Measurements from ENCODE around the gene CDC14A.

CDC14A gene

GRCh38 chr1:100482748-100483147 lies 130.4 kb downstream of the CDC14A start:
- no peak for DNase-seq (ENCODE audit: low read depth in 2 of 2)

- DNase-seq (ENCODE audit: low read depth in 2 of 2): no peak
Measured at GRCh38 chr1:100483230-100483629, 130.9 kb downstream of the CDC14A start.

GRCh38 chr1:100485855-100486258 lies 133.6 kb downstream of the CDC14A start:
- DNase-seq (ENCODE audit: low read depth in 2 of 2): no peak

- no peak for DNase-seq (ENCODE audit: low read depth in 2 of 2)
Measured at GRCh38 chr1:100494393-100495084, 142.2 kb downstream of the CDC14A start.

- DNase-seq (ENCODE audit: low read depth in 2 of 2): no peak
Measured at GRCh38 chr1:100496896-100497295, 144.6 kb downstream of the CDC14A start.

DNA sequence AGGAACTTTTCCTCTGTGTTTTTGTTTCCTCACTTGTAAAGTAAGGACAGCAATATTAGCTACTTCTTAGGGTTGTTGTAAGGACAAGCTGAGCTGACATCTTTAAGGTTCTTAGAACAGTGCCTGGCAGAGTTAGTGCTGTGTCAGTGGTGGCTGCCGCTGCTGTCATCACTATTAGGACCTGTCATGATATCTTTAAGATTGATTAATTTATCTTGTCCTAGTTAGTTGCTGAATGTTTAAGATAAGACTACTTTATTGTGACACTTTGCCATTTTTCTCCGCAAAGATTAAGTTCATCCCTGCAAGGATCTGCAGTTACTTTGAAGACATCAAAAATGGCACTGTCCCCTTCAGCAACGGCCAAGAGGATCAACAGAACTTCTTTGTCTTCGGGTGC lies 145.5 kb downstream of the CDC14A start:
- DNase-seq (ENCODE audit: low read depth in 2 of 2): no peak

DNA sequence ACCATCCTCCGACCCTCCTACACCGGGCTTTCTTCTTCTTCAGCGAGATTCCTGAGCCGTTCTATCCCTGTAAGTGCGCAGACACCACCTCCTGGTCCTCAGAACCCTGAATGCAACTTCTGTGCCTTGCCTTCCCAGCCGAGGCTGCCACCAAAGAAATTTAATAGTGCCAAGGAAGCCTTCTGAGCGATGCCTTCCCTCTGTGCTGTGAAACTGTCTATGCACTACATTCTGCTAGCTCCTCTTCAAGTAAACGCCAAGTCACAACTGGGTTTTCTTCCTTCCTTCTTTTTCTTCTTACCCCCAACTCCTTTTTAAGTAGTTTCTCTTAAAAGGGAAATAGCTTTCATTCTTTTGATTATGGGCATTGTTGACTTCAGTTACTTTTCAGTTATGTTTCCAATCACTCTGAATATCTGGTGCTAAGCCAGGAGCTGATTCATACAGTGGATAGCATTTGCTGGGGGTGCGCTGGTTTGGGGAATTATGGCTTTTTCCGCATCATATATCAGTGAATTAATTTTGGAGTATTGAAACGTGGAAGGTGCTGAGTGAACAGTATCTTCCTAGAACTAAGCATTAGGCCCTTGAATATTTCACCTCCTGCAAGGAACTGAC lies 147.0 kb downstream of the CDC14A start:
- no peak for DNase-seq (ENCODE audit: low read depth in 2 of 2)

GRCh38 chr1:100502052-100502792 lies 149.9 kb downstream of the CDC14A start:
- DNase-seq (ENCODE audit: low read depth in 2 of 2): no peak

DNA sequence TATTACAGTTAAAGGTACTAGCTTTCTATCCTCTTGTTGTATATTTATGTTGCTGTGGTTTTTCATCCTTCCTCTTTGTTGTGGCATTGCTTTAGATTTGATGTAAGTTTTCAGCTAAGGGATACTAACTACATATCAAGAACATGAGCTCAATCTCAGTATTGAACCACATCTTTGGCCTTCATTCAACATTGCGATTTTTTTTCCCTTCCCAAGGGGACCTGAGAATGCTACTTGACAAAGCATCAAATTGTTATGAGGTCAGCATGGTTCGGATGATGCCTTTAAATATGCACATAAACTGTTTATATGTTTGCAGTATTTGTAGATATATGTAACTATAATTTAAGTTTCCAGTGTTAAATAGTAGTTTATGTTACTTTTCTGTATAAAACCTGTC lies 153.9 kb downstream of the CDC14A start:
- no peak for DNase-seq (ENCODE audit: low read depth in 2 of 2)

DNA sequence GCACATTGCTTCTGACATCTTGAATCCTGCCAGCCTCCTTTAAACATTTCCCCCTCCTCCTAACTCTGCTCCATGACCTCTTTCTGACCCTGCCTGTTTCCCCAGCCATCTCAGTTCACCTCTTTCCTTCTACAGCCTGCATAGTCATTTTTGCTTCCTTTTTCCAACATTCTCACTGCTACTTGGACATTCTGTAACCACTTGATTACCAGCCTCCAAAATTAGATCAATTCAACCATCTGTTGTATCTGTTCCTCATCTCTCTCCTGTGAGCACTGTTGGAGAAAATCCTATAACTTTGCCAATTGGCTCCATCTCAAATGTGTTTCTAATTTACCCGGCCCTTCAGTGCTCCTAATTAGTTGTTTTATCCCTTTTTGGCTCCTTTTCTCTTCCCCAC lies 158.1 kb downstream of the CDC14A start:
- DNase-seq (ENCODE audit: low read depth in 2 of 2): no peak

GRCh38 chr1:100511058-100511457 lies 158.8 kb downstream of the CDC14A start:
- DNase-seq (ENCODE audit: low read depth in 2 of 2): no peak

DNA sequence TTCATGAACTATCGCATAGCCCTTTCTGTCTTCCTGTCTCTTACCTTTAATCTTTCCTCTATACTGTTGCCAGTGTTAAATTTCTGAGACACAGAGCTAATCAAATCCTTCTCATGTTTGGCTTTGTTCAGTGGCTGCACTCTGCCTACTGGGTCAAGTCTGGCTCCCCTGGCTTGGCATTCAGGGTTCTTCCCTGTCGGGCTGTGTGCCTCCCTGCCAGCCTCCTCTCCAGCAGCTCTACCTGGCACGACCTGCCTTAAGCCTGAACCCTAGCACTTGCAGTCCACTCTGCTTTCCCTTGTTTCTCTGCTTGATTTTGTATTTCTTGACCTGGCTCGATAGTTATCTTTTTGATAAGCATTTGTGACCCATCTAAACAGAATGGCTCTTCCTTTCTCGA lies 159.5 kb downstream of the CDC14A start:
- DNase-seq (ENCODE audit: low read depth in 2 of 2): no peak

DNA sequence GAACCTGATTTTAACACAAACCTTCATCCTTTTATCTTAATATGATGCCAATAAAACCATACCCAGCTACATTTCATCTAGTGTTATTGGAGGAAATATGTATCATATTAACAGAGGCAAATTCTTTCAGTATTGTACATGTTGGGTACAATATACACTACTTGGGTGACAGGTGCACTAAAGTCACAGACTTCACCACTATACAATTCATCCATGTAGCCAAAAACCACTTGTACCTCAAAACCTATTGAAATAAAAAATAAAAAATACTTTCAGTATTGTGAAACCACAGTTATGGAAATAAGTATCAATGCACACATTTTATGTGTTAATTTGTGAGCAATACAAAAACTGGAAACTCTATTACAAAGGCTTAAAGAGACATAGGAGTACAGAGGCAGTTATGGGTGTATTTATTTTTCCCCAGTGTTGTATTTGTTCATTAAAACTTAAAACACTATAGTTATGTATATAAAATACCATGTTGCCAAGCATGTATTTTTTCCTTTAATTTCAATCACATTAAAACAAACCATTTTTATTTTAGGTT lies 160.6 kb downstream of the CDC14A start:
- no peak for DNase-seq (ENCODE audit: low read depth in 2 of 2)

GRCh38 chr1:100516857-100517256 lies 164.6 kb downstream of the CDC14A start:
- no peak for DNase-seq (ENCODE audit: low read depth in 2 of 2)

DNA sequence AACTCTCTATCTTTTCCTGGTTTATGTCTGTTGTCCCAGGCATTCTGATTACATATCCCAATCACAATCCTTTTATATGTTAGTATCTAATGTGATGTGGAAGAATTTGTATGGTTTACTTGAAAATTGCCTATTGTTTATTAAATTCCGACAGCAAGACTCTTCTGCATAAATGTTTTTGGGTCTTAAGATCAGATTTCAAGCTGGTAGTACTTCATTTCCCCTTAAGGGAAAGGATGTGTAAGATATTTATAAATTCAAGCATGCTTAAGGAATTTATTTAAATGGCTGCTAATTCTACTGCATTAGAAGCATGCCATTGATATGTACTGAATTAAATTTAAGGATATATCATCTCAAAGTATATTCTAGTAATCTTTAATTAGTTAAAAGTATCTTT lies 165.2 kb downstream of the CDC14A start:
- no peak for DNase-seq (ENCODE audit: low read depth in 2 of 2)

- DNase-seq (ENCODE audit: low read depth in 2 of 2): no peak
Measured at GRCh38 chr1:100518023-100518422, 165.7 kb downstream of the CDC14A start.

DNA sequence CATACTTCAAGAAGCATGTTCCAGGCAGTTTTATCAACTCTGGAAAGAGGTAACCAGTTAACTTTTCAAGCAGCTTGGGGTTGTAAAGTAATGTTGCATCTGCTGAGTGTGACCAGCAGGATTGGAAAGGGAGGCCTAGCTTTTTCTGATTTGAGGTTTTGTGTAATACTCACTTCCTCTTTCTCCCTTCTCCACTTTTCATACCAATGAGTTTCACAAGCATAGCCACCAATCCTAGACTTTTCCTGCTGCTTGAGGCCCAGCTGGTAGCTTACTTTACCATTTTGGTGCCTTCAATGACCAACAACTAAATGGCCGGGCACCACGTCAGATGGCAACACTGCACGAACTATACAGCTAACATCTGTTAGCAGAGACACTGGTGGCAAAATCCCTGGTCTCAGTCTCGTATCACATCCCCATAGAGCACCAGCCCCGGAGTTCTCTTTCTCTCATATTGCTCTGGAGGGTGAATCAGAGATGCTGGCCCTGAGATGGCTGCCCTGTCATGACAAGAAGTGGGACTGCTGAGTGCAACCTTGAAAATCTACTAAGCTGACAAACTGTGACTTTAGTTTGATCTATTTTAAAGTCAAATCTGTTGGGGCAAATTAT lies 170.8 kb downstream of the CDC14A start:
- DNase-seq (ENCODE audit: low read depth in 2 of 2): no peak

GRCh38 chr1:100524355-100524754 lies 172.0 kb downstream of the CDC14A start:
- DNase-seq (ENCODE audit: low read depth in 2 of 2): no peak

GRCh38 chr1:100526894-100527293 lies 174.6 kb downstream of the CDC14A start:
- DNase-seq (ENCODE audit: low read depth in 2 of 2): no peak

- no peak for DNase-seq (ENCODE audit: low read depth in 2 of 2)
Measured at GRCh38 chr1:100528871-100529270, 176.6 kb downstream of the CDC14A start.

- no peak for DNase-seq (ENCODE audit: low read depth in 2 of 2)
Measured at GRCh38 chr1:100530141-100530540, 177.8 kb downstream of the CDC14A start.

DNA sequence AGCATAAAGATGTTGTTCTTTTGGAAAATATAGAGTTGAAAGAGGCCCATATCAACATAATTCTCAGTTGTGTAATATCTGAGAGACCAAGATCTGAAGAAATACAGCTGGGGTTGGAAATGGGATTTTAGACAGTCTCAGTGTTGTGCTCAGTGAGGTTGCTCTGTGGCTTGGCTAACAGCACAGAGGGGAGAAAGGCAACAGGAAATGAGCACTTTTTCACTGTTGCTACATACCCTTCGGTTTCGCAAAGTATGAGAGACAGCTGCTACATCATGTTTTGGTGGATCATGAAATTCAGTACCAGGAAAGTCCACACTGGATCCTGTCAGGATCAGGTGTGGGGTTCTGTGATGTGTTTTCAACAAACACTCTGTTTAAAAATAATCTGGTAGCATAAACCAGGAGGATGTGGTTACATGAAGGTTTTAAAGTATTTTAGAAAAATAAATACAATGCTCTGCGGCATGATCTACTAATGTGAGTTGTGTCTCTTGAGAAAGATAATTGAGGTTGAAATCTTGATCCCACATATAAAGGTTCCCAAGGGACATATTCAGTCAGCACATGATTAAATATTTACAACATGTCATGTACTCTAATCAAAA lies 178.7 kb downstream of the CDC14A start:
- DNase-seq (ENCODE audit: low read depth in 2 of 2): no peak

All from activated CD8-positive, alpha-beta memory T cell treated with anti-CD3 and anti-CD28 coated beads for 4 hours (primary cell).